OCI-LY7 (cell line): Measurements from ENCODE around the gene CAMSAP2. TPM values are rescaled to one million over a fixed set of nuclear protein-coding genes. Genes with fewer than 3 reads are reported as not detected.

Experiments
- BruUV-seq: library from RNA; stranded (reverse); fragments of 400-500 nt; replicated peaks from 2 replicates; lab custom pipeline; 2021; lab: Mats Ljungman, UMichigan
- CTCF ChIA-PET: fragments of 300-600 bp; sonication (Branson Sonifier 250); formaldehyde crosslinking; loops from one replicate; lab custom pipeline; 2022; ENCODE audit warnings: antibody characterized with exemption; ENCODE audit not compliant: unreplicated experiment; lab: Charles Lee
- POLR2A ChIA-PET: fragments of 300-600 bp; sonication (Branson Sonifier 250); formaldehyde crosslinking; loops from one replicate; lab custom pipeline; 2022; ENCODE audit warnings: antibody characterized with exemption; lab: Charles Lee
- DNase-seq: peaks from one replicate; pipeline ENCODE4 v3.0.0-alpha.2; 2015; ENCODE audit warnings: low spot score
- H2AFZ ChIP-seq: fragments of 200-600 bp; sonication (generic), shearing (Covaris generic); 2 replicates; pipeline ENCODE4 v1.6.1; 2014; ENCODE audit warnings: mild to moderate bottlenecking, antibody characterized with exemption, low read length, moderate library complexity
- H3K27ac ChIP-seq: fragments of 200-600 bp; sonication (generic); 2 replicates; pipeline ENCODE4 v1.5.1; 2014; ENCODE audit warnings: mixed run types, low read depth, mild to moderate bottlenecking, moderate library complexity, low read length, inconsistent platforms; ENCODE audit not compliant: poor library complexity, severe bottlenecking
- H3K36me3 ChIP-seq: fragments of 200-600 bp; sonication (generic); 2 replicates; pipeline ENCODE4 v1.6.1; 2014; ENCODE audit warnings: mild to moderate bottlenecking, antibody characterized with exemption, low read length, moderate library complexity, mixed read lengths; ENCODE audit not compliant: insufficient read depth
- H3K4me1 ChIP-seq: fragments of 200-600 bp; sonication (generic); 2 replicates; pipeline ENCODE4 v1.5.1; 2014; ENCODE audit warnings: mild to moderate bottlenecking, low read length; ENCODE audit not compliant: insufficient read depth, poor library complexity, severe bottlenecking
- H3K4me2 ChIP-seq: fragments of 200-600 bp; sonication (generic); 2 replicates; pipeline ENCODE4 v1.6.1; 2014; ENCODE audit warnings: mild to moderate bottlenecking, low read length
- H3K4me3 ChIP-seq: fragments of 200-600 bp; sonication (generic); 2 replicates; pipeline ENCODE4 v1.5.1; 2014; ENCODE audit warnings: mild to moderate bottlenecking, low read depth, low read length; ENCODE audit not compliant: poor library complexity, severe bottlenecking
- H3K79me2 ChIP-seq: fragments of 200-600 bp; sonication (generic); 2 replicates; pipeline ENCODE4 v1.6.1; 2016; ENCODE audit warnings: low read depth, mild to moderate bottlenecking, low read length, moderate library complexity, mixed read lengths; ENCODE audit not compliant: insufficient read depth
- H3K9me2 ChIP-seq: fragments of 200-600 bp; sonication (generic); 2 replicates; pipeline ENCODE4 v1.6.1; 2016; ENCODE audit warnings: mild to moderate bottlenecking, low read length, mixed read lengths; ENCODE audit not compliant: insufficient read depth
- H3K9me3 ChIP-seq: fragments of 200-600 bp; sonication (generic); 2 replicates; pipeline ENCODE4 v1.6.1; 2014; ENCODE audit warnings: mild to moderate bottlenecking, mixed run types, low read length, mixed read lengths
- H4K20me1 ChIP-seq: fragments of 200-600 bp; sonication (generic); 2 replicates; pipeline ENCODE4 v1.6.1; 2014; ENCODE audit warnings: mild to moderate bottlenecking, antibody characterized with exemption, low read length, moderate library complexity, mixed read lengths; ENCODE audit not compliant: insufficient read depth
- CTCF ChIP-seq: fragments of 200-600 bp; sonication (generic); conservative IDR thresholded peaks from 2 replicates; pipeline ENCODE4 v1.5.1; 2014; ENCODE audit warnings: mild to moderate bottlenecking, antibody characterized with exemption, low read length, moderate library complexity, mixed read lengths
- EZH2phosphoT487 ChIP-seq: fragments of 200-600 bp; sonication (generic); IDR thresholded peaks from 2 replicates; pipeline ENCODE4 v1.6.1; 2018; ENCODE audit warnings: low read depth, borderline replicate concordance, mild to moderate bottlenecking, mixed run types, antibody characterized with exemption, low read length, moderate library complexity, mixed read lengths
- intact Hi-C: fragments of 100-400 bp; cut with micrococcal nuclease; formaldehyde crosslinking; loops from one replicate; pipeline ENCODE4 v1.10.0; 2022; ENCODE audit not compliant: unreplicated experiment
- total RNA-seq, 2 experiments: library from RNA; depleted of rRNA in 1 of 2; stranded (reverse); fragments of >200 nt in 1 of 2; shearing (Covaris generic) in 1 of 2; gene quantifications; 2 replicates each; pipeline ENCODE4 v1.2.3, GENCODE V29; 2014 to 2022

CAMSAP2 gene
- total RNA-seq, 2 experiments from 2014 or later = 9.2 to 14.9 TPM

GRCh38 chr1:200834383-200834782 lies 95.7 kb downstream of the CAMSAP2 start:
- Histone ChIP-seq H3K4me2 (no peak overlapping the region), H3K27ac (no peak overlapping the region), H3K36me3 (peaks cover 18% of the 10 kb centered on the region), H3K9me2 (no peaks in the 10 kb centered on the region), H3K4me3 (no peak overlapping the region), H3K79me2 (no peaks in the 10 kb centered on the region), H3K9me3 (peaks cover 7% of the 10 kb centered on the region; the same call in 1 of the 2 replicates), H3K4me1 (no peaks in the 10 kb centered on the region), H2AFZ (no peak overlapping the region), H4K20me1 (no peaks in the 10 kb centered on the region)
- TF ChIP-seq EZH2phosphoT487 (no peak), CTCF (no peak)
- DNase-seq = no peak
- CTCF ChIA-PET = no interaction called here
- intact Hi-C loops = loop anchor here (2.0 kb wide), 1 partner anchor 214 kb away; the partner anchor contains the start of gene KIF14
- POLR2A ChIA-PET = no interaction called here
- BruUV-seq = no TSS peak

GRCh38 chr1:200836213-200836612 lies 97.5 kb downstream of the CAMSAP2 start:
- peaks cover 7% of the 10 kb centered on the region; the same call in 1 of the 2 replicates for H3K9me3 ChIP-seq
- peaks cover 18% of the 10 kb centered on the region for H3K36me3 ChIP-seq
- POLR2A ChIA-PET = interaction anchor here (0.8 kb wide), 1 partner anchor 217 kb away, joined by 6 read pairs; no protein-coding TSS in a partner anchor
- intact Hi-C loops = loop anchor here (2.0 kb wide), 1 partner anchor 277 kb away; no protein-coding TSS in a partner anchor
- no peaks in the 10 kb centered on the region for H3K4me1 ChIP-seq
- H3K9me2 ChIP-seq = no peaks in the 10 kb centered on the region
- no peak overlapping the region for H3K4me2 ChIP-seq
- H3K27ac ChIP-seq = no peak overlapping the region
- CTCF ChIA-PET = no interaction called here
- no peak for DNase-seq
- BruUV-seq = no TSS peak
- no peaks in the 10 kb centered on the region for H4K20me1 ChIP-seq
- H3K79me2 ChIP-seq = no peaks in the 10 kb centered on the region
- no peak overlapping the region for H3K4me3 ChIP-seq
- TF ChIP-seq CTCF = no peak
- TF ChIP-seq EZH2phosphoT487 = no peak
- H2AFZ ChIP-seq = no peak overlapping the region

- no peak for TF ChIP-seq EZH2phosphoT487
- TF ChIP-seq CTCF = peak; percentile 88
- no peaks in the 10 kb centered on the region for H4K20me1 ChIP-seq
- H3K9me2 ChIP-seq = no peaks in the 10 kb centered on the region
- no peak overlapping the region for H3K27ac ChIP-seq
- CTCF ChIA-PET = interaction anchor here (1.5 kb wide), 1 partner anchor 210 kb away, joined by 3 read pairs; no protein-coding TSS in a partner anchor
- DNase-seq = peak; percentile 21
- H3K79me2 ChIP-seq = no peaks in the 10 kb centered on the region
- peaks cover 7% of the 10 kb centered on the region; the same call in 1 of the 2 replicates for H3K9me3 ChIP-seq
- intact Hi-C loops = loop anchor here (2.0 kb wide), 1 partner anchor 279 kb away; no protein-coding TSS in a partner anchor
- POLR2A ChIA-PET = interaction anchor here (0.7 kb wide), 1 partner anchor 1148 kb away, joined by 3 read pairs; no protein-coding TSS in a partner anchor
- H3K4me3 ChIP-seq = no peak overlapping the region
- H2AFZ ChIP-seq = no peak overlapping the region
- no peaks in the 10 kb centered on the region for H3K4me1 ChIP-seq
- no TSS peak for BruUV-seq
- H3K4me2 ChIP-seq = no peak overlapping the region
- peaks cover 14% of the 10 kb centered on the region for H3K36me3 ChIP-seq
These were observed 99.4 kb downstream of the CAMSAP2 start for GRCh38 chr1:200837931-200838571.
